SKM-1 treated with dmso at 0.1 percent for 144 hours (cell line): ENCODE results near the gene AK5.
"Not testable (repeated sequence)": the region's sequence is repeated elsewhere in the genome, so short reads cannot be mapped to it uniquely, and the experiment has no call there.

Source experiments
- DNase-seq: peaks from one replicate; lab custom pipeline; 2025; ENCODE audit not compliant: unreplicated experiment; lab: John Stamatoyannopoulos, UW

AK5 gene

DNA sequence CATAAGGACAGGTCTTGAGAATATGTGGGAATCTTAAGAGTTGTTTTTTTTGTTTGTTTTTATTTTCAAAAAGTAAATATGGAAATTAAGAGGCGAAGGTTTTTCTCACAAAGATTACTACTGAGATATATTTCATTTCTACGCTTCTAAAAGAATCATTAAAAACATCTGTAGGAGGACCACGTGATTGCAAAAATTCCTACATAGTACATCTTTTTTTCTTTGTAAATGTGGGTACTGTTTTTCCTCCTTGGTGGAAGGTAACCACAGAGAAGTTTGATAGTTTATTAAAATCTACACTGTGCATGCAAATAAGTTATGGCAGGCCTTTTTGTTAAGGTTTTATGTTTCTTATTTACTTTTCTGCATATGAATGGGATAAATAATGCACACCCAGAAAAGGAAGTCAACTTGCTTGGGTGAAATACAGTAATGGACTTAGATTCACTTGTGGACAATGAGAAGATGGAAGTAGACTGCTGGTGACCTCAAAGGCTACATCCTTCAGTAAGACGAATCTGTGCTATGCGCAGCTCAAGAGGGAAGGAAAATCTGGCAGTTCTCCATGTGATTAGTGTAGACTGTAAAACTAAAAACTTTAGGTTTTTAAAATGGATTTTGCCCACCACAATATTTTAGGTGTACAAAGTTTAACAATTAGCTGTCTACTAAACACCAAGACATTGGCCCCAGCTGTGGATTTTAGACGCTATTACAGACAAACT is 2.0 kb downstream of the AK5 start:
- no peak for DNase-seq

DNA sequence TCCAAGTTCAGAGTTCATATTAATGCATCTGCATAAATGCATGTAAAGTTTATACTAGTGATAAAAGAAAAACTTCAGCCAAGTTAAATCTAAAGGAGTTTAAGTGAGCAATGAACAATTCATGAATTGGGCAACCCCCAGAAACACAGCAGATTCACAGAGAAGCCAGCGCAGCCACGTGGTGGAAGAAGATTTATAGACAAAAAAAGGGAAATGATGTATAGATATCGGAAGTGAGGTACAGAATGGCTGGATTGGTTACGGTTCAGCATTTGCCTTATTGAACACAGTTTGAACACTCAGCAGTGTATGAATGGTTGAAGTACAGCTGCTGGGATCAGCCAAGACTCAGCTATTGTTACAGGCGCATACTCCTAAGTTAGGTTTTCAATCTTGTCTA is 5.7 kb downstream of the AK5 start:
- no peak for DNase-seq

DNA sequence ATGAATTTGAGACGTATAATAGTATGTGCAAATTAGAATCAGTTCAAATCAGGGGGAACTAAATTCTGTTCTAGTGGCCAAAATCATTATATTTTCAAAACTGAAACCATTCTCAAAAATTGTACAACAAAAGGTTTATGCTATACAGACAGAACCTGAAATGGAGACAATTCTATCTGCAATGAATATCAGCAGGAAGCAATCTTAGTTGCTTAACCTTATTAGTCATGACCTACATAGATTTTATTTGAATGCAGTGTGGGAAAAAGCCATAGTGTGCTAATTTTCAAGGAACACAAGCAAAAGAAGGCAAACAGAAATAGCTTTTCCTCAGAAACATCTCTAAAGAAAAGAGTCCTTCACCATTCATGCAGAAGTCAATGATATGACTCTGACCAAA is 6.5 kb downstream of the AK5 start:
- DNase-seq: no peak

DNA sequence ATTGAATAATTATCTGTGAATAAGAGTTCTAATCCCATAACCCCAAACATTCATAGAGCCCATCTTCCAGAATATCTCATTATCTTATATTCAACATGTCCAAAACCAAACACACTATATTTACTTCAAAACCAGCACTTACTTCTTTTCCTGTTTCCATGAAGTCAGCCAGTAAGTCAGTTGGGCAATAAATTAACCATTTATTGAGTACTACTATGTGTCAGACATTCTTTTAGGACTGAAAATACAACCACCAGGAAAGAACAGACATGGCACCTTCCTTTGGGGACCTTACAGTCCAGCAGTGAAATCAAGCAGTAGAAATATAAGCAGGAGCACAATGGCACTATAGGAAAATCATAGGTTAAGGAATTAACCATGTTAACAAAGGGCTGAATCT is 8.8 kb downstream of the AK5 start:
- DNase-seq: no peak

DNA sequence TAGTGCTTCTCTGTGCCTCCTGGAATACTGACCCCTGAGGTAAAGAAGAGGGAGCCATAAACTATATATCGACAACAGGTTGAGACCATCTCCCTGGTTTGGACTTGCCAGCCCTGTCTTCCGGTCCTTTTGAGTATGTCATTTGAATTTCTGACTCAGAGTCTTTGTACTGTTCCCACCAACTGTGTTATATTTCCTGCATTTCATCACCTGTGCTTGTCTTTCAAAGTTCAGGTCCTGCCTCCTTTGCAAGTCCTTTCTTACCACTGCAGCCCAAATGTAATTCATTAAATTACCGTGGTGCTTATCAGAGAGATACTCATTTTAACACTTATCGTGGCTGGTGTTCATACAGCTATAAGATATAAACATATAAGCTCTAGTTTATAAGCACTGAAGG is 10.7 kb downstream of the AK5 start:
- no peak for DNase-seq

DNA sequence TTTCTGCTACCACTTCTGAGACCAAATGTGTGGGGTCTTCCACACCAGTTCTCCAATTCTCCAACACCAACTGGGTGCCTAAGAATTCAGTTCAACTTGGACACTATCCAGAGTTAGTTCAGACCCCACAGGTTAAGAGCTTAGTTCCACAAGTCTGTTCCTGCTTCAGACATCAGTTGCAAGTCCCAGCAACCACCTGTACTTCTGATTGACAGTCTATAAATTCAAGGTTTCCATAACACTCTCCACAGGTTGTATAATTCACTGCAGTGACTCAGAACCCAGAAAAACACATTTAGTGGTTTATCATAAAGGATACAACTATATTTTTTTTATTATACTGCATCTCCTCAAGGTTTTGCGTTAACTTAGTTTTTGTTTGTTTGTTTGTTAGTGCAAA is 18.7 kb downstream of the AK5 start:
- no peak for DNase-seq

DNA sequence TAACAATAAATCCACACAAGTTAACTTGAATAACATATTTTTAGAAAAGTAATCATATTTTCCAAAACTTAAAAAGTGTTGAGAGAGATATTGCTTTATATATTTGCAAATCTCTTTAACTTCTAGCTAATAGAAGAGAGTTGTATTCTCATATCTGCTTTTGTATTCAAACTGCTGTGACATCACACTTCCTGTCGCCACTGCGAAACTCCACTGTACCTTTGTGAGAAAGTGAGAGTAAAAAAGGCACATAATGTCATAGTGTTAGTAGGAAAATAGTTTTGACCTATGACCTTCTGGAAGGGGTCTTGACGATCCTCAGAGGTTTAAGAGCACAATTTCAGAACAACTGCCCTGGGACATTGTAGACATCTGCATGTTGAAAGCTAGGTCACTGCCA is 21.6 kb downstream of the AK5 start:
- DNase-seq: no peak

DNA sequence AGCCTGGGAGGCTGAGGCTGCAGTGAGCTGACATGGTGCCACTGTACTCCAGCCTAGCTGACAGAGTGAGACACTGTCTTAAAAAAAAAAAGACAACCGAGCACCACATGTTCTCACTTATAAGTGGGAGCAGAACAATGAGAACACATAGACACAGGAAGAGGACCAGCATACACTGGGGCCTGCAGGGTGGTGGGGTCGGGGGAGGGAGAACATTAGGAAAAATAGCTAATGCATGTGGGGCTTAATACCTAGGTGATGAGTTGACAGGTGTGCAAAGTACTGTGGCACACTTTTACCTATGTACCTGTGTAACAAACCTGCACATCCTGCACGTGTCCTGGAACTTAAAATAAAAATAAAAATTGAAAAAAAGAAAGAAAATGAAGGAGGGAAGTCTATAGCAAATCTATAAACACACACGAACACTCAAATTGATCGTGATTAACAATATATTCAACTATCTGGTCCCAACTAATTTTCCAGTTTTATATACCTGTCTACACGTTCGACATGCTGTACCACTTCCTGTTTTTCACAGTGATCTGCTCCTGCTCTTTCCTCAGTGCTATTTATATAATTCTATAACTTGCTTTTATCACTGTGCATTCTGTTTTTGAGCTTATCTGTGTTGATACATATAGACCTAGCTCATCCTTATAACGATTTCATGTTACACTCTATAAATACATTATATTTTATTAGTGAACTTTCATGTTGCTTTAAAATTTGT is 27.2 kb downstream of the AK5 start:
- DNase-seq: no peak

DNA sequence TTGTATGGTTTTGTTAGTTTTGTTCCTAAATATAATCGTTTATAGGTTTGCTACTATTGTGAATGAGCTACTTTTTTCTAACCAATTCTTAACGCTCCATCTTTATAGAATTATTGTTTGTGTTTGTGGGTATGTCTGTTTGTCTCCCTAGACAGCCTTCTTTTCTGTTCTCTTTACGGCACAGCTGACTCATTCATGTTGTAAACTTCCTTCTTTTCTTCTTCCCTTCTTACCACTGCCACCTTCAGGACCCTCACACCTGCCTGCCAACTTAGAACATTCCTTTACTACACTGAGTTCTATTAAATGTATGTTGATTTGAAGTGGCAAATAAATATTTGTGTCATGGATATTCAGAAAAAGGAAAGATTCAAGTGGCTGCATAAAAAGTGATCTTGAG is 29.1 kb downstream of the AK5 start:
- DNase-seq: no peak

DNA sequence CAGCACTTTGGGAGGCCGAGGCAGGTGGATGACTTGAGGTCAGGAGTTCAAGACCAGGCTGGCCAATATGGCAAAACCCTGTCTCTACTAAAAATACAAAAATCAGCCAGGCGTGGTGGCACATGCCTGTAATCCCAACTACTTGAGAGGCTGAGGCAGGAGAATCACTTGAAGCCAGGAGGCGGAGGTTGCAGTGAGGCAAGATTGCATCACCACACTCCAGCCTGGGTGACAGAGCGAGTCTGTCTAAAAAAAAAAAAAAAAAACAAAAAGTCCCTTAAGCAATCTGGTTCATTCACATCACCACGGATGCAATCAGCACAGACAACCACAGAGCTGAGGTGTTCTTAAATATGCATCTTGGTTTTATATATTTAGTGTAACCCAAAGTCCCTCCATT is 30.5 kb downstream of the AK5 start:
- DNase-seq: not testable (repeated sequence)

DNA sequence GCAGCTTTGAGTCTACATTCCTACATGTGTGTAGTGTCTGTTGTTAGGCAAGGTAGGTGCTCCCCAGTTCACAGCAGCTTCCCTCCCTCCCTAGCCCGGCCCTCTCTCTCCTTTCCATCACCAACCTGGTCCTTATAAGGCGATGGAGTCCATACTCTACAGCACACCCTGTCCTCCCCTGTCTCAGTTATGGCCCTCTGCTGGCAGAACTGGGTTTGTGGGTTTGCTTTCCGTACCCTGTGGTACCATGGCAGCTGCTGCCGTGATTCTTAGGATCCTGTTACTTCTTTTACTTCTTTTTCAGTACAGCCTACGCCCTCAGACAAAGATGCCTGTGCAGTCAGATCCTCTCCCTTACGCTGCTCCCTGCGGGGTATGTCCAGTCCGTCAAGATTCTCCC is 31.7 kb downstream of the AK5 start:
- DNase-seq: no peak

DNA sequence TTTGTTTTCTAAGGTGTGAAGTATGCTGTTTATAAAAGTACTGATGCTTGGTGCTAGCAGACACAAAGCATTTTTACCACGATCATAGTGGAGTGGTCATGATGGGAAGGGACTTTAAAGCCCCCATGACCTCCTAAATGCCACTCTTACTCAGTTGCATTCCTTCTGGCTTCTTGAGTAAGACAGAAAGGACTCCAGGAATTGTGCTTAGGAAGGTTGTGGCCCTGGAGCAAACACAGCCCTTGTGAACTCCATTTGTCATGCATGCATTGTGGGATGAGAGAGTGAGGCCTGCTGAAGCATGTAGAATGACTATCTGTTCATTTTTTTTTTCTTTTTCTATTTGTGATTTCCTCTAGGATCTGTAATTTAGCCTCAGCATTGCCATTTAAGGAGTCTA is 34.2 kb downstream of the AK5 start:
- DNase-seq: no peak

DNA sequence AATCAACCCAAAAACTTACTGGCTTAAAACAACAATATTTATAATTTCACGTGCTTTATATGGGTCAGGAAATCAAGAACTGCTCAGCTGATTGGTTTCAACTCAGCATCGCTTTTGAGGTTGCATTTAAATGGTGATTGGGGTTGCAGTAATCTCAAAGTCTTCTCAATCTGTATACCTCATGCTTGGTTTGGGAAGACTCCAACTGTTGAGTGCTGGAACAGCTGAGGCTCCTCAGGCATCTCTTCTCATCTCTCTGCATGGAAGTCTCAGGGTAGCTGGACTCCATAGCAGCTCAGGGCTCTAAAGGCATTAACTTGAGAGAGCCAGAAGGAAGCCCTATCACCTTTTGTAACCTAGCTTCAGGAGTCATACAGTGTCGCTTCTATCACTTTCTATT is 35.1 kb downstream of the AK5 start:
- no peak for DNase-seq

DNA sequence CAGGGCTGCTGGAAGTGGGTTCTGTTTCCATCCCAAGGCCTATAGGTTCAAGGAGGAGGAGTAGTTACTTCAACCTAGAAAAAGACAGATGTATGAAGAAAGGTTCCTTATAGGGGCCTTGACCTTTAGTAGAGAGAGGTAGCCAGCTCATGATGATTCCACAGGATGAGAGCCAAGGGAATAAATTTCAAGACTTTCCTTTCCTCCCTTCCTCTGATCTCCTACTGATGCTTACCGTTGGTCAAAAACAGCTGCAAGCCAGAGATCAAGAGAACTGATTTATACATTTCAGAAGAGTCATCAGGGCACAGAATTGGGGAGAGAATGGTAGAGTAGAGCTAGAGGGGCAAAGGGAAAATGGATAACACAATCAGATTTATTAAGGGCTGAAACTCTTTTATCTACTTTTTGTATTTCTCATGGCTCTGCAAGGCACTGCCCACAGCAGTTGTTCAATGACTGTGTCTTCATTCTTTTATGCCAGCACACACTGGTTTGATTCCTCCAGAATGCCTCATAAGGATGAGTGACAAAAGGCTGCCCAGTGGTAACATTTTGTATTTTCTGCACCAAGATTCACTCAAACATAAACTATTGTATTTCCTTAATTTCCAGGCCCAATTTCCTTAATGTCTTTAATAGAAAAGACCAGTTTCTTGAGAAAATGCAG is 37.4 kb downstream of the AK5 start:
- DNase-seq: no peak

DNA sequence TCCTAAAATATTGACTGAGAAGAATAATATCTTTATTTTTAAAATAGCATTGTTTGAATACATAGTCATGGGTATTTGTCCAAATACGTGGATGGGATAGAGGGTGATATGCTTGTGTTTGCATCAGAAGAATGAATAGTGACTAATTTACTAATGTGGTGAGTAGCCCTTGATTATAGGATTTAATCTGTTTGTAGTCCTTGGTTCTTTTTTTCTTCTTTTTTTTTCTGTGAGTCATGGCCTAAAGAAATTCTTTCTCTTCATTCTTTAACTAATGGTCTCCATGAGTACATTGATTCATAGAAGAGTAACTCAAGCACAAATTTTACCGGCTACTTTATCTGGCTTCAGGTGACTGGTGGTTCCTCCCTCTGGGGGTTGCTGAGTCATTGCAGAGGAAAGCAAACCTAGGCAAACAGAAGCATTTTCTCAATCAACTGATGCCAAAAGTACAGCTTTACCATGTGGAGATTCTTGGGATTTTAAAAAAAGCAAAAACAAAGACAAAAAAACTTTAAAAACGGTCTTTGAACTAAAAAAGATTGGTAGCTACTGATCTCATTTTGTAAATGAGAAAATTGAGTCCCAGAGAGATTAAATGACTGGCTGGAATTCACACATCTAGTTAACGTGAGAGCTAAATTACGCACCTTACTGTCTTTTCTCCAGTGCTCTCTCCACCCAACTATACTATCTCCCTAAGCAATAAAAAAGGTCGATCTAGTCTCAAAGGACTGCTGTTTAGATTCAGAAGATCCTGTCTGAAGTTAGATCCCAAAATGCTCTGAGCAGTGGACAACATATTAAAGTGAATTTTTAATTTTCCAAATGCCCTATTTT is 40.5 kb downstream of the AK5 start:
- DNase-seq: no peak

DNA sequence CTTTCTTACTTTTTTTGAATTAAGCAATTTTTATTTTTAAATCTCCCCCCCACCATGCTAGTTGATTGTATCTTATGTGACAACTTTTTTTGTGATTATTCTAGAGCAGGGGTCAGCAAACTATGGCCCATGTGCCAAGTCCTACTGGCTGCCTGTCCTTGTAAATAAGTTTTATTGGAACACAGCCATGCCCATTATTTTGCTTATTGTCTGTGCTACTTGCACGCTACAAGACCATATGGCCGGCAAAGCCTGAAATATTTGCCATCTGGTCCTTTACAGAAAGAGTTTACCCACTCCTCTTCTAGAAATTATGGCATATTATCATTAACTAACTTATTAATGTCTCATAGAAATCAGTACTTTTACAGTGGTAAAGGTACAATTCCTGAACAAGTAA is 51.7 kb downstream of the AK5 start:
- DNase-seq: no peak

DNA sequence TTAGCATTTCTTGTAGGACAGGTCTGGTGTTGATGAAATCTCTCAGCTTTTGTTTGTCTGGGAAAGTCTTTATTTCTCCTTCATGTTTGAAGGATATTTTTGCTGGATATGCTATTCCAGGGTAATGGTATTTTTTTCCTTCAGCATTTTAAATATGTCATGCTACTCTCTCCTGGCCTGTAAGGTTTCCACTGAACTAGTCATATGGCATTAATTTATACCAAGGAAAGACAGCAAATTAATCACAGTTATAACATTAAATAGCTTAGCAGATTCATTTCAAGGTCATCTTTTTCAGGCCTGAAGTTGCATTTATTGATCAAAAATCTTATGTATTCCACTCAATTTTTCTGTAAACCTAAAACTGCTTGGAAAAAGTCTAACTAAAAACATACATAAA is 54.9 kb downstream of the AK5 start:
- no peak for DNase-seq

DNA sequence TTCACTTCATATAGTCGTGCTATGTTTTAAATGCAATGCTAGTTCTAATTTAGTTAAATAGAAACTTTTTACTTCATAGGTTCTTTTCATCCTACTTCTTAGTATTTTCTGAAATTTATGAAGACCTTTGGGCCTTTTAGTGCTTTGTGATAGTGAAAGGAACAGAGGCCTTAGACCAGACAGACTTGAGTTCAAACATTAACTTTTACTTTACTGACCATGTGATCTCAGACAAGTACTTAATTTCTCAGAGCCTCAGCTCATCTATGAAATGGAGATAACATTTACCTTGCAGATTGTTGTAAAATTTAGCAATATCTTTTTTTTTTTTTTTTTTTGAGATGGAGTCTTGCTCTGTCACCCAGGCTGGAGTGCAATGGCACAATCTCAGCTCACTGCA is 57.5 kb downstream of the AK5 start:
- no peak for DNase-seq

DNA sequence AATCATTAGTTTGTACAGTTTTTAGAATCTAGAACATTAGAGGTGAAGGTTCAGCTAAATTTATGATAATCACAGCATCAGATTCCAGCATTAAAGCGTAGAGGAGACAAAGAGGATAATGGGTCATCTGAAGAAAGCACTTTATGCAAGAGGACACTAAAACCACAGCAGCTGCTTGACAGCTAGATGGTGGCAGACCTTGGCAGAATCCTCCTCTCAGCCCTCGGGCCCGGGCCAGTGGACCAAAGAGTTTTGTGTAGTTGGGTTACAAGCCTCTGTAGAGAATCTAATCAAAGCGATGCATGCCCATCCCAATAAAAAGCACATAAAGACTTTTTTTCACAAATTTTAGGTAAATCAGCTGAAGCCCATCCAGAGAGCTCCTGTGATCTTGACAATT is 59.4 kb downstream of the AK5 start:
- no peak for DNase-seq

DNA sequence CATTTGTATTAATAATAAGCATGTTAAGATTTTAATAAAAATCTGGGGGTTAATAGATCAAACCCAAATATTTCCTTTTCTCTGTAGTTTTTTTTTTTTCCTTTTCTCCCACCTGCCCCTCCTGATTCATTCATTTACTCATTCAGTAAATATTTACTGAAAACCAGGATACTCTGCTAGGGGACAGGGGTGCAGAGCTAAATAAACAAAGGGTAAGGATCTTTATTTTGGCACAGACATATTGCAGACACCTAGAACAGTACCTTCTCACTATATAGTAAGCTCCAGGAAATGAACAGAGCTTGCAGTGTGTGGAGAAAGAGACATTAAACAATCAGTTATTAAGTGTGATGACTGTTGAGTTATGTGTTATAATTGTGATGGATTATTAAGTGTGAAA is 60.9 kb downstream of the AK5 start:
- DNase-seq: no peak

DNA sequence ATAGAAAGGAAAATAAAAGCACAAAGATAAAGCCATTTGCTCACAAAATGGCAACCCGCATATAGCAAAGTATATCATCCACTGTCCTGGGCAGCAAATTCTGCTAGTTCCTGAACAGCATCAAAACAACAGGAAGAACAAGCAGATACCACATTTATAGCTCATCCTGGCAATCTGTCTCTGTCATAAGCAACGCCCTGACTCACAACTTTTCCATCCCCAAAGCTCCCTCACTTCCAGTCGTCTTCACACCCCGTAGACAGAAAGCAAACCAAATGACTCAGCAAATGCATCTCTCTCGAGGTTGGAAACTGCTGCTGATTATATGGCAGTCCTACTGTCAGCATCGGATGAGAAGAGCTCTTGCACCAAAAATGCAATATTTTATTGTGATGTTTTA is 65.8 kb downstream of the AK5 start:
- DNase-seq: no peak

DNA sequence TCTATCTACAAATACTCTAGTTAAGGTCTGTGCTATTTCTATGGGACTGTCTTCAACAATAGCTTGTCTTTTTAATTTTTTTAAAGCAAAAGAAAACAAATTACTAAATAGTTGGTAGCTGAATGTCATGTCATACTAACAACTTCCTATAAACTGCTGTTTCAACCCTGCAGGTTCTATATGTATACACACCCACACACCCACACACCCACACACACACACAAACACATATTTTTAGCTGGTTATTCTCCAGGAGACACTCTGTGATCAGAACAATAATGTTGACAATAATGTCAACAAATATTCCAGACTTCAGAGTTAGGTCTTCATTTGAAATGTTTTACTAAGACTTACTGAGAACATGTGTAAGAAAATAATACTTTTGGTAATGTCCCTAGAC is 66.7 kb downstream of the AK5 start:
- DNase-seq: no peak
